H1 (cell line): ENCODE data around the gene SLC15A1. TPM values are rescaled to one million over a fixed set of nuclear protein-coding genes. Genes with fewer than 3 reads are reported as not detected.

ENCODE experiments used
- ATF3 ChIP-seq: IDR thresholded peaks from 2 replicates; pipeline ENCODE4 v1.6.1; 2011; ENCODE audit warnings: low read depth, mild to moderate bottlenecking, low read length; ENCODE audit not compliant: insufficient read depth
- BACH1 ChIP-seq: IDR thresholded peaks from 2 replicates; pipeline ENCODE4 v1.6.1; 2012; ENCODE audit warnings: low read length, improper control_type of control experiment
- BCL11A ChIP-seq, 2 experiments: IDR thresholded peaks; one replicate each; pipeline ENCODE4 v1.6.1; 2011; ENCODE audit warnings: low read depth in 2 of 2, low read length in 2 of 2, mild to moderate bottlenecking in 2 of 2
- CHD1 ChIP-seq: IDR thresholded peaks from 2 replicates; pipeline ENCODE4 v1.6.1; 2012; ENCODE audit warnings: low read depth, low read length, improper control_type of control experiment
- CHD2 ChIP-seq: IDR thresholded peaks from 2 replicates; pipeline ENCODE4 v1.6.1; 2012; ENCODE audit warnings: low read length, improper control_type of control experiment
- CHD7 ChIP-seq: fragments of 300-600 bp; sonication (generic); IDR thresholded peaks from 2 replicates; pipeline ENCODE4 v1.7.1; 2012; ENCODE audit warnings: low read length, moderate library complexity, mild to moderate bottlenecking, inconsistent platforms; ENCODE audit not compliant: insufficient replicate concordance
- GTF2F1 ChIP-seq: IDR thresholded peaks from 2 replicates; pipeline ENCODE4 v1.6.1; 2012; ENCODE audit warnings: low read depth, low read length, improper control_type of control experiment, borderline replicate concordance
- SP4 ChIP-seq: IDR thresholded peaks from 2 replicates; pipeline ENCODE4 v1.6.1; 2012; ENCODE audit warnings: low read length, inconsistent platforms
- SRF ChIP-seq: IDR thresholded peaks from 2 replicates; pipeline ENCODE4 v1.6.1; 2011; ENCODE audit warnings: mild to moderate bottlenecking, low read depth, low read length, moderate library complexity
- TAF1 ChIP-seq: IDR thresholded peaks from 2 replicates; pipeline ENCODE4 v1.6.1; 2011; ENCODE audit warnings: mild to moderate bottlenecking, low read depth, low read length
- TEAD4 ChIP-seq: IDR thresholded peaks from 2 replicates; pipeline ENCODE4 v1.6.1; 2012; ENCODE audit warnings: low read depth, low read length, inconsistent platforms, mixed read lengths
- USF2 ChIP-seq: IDR thresholded peaks from 2 replicates; pipeline ENCODE4 v1.6.1; 2011; ENCODE audit warnings: low read length, improper control_type of control experiment
- polyA plus RNA-seq, 7 experiments: library from polyadenylated mRNA; depleted of rRNA in 3 of 7; stranded (reverse) in 5 of 7; unstranded in 2 of 7; fragments of >200 nt in 5 of 7; fragments of 200-250 nt in 2 of 7; gene quantifications; 1 replicate in 5 of 7; 2 replicates in 1 of 7; 4 replicates in 1 of 7; pipeline versions ENCODE4 v1.2.1 to v1.2.3, GENCODE V29; 2011 to 2013; ENCODE audit warnings: missing spikeins in 2 of 7, mixed read lengths in 2 of 7
- total RNA-seq: library from RNA; stranded (reverse); fragmentation: NEBNext Ultra II Directional; extraction: Animal tissue kit (Norgen Biotek cat#: 25700); gene quantifications from 2 replicates; pipeline ENCODE4 v1.2.1, GENCODE V29; 2021

Gene SLC15A1
- total and polyA plus RNA-seq, 2 of the 8 experiments (the other 6 are each of a cell fraction or from before 2014, with no cell fraction given) = 1.3 to 2.4 TPM

- no peak for TF ChIP-seq CHD7
- TF ChIP-seq BCL11A (IDR thresholded peaks at IDR 0.05; ENCODE audit: low read depth in 2 of 2, low read length in 2 of 2) = no peak
- no peak for TF ChIP-seq SRF
- TF ChIP-seq BACH1 = no peak
- TF ChIP-seq SP4 = no peak
- TF ChIP-seq GTF2F1 = no peak
- TF ChIP-seq USF2 = no peak
- no peak for TF ChIP-seq TEAD4
- no peak for TF ChIP-seq CHD2
- TF ChIP-seq CHD1 = no peak
- TF ChIP-seq ATF3 = no peak
- no peak for TF ChIP-seq TAF1
Observed at GRCh38 chr13:98647121-98647520, 105.4 kb downstream of the SLC15A1 start (continued).
